ENCODE results near the gene STXBP2.

GRCh38 chr19:7606289-7606688 is 30.6 kb upstream of the STXBP2 start:
- TF ChIP-seq POLR2A (conservative IDR thresholded peaks at IDR 0.05): no peak
- TF ChIP-seq ZC3H8 (IDR thresholded peaks at IDR 0.05): no peak
- TF ChIP-seq AFF4 (CRISPR knock-in tag; IDR thresholded peaks at IDR 0.05): no peak
- no peak for TF ChIP-seq FOXJ3 (CRISPR knock-in tag; IDR thresholded peaks at IDR 0.05)
- TF ChIP-seq SIN3A (IDR thresholded peaks at IDR 0.05; ENCODE audit: borderline replicate concordance in 2 of 2, control insufficient read depth in 1 of 2, low read depth in 2 of 2, low read length in 2 of 2): no peak
- no peak for TF ChIP-seq RAD21 (CRISPR knock-in tag; conservative IDR thresholded peaks at IDR 0.05 in 1 of 2, IDR thresholded peaks at IDR 0.05 in 1 of 2)
- no peak for TF ChIP-seq POLR2AphosphoS5 (IDR thresholded peaks at IDR 0.05; ENCODE audit: control insufficient read depth, insufficient read depth, low read depth, low read length)
- no peak for TF ChIP-seq CREB1 (IDR thresholded peaks at IDR 0.05)
- no peak for TF ChIP-seq CREB1 (CRISPR knock-in tag; IDR thresholded peaks at IDR 0.05)
